IPS DF 4.7 (cell line): ENCODE measurements around the gene SYNGR3.
"Not testable (repeated sequence)": the region's sequence is repeated elsewhere in the genome, so short reads cannot be mapped to it uniquely, and the experiment has no call there.

Source experiments
- DNase-seq: peaks from one replicate; pipeline ENCODE4 v3.0.0-alpha.2; 2013; ENCODE audit warnings: low spot score; ENCODE audit errors: extremely low read depth

Gene SYNGR3

DNA sequence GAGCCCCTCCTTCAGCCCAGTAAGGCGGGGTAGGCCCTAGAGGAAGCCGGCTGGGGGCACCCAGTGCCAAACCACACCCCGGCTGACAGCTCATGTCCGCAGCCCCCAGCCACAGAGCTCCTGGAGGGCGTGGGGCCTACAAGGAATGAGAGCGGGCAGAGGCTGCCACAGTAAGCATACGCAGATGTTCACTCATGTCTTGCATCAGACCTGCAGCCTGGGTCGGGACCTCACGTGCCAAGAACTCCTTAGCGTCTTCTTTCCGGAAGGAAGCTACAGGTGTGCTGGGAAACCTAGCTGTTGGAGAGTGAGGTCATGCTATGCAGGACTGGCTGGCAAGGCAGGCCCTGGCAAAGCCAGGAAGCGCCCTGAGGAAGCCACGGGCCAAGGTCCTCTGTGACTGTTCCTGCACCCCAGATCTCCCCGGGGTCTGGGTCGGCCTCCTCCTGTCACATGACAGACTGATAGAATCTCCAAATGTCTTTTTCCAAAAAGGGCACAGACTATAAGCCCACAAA is 18.3 kb downstream of the SYNGR3 start:
- DNase-seq = no peak

GRCh38 chr16:2008631-2009163 is 18.9 kb downstream of the SYNGR3 start:
- DNase-seq = no peak

DNA sequence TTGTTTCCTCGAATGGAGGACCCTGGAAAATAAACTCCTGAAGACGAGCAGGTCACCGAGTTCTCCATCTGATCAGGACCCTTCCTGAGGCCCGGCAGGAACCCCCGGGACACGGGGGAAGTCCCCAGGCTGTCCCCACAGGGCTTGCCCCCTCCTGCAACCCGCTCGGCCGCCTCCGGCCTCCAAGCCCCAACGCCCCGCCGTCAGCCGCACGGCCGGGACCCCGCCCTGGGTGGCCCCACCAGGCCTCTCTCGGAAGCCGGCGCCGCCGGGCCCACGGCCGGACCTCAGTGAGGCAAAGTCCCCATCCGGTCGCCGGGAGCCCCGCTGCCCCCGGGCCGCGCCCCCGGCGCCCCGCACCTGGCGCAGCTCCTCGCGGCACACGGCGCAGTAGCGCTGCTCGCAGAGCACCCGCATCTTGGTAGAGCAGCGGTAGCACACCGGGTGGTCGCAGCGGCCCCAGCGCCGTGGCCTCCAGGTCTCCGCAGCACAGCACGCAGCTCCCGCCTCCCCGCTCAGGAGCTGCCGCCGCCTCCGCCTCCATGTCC is 19.5 kb downstream of the SYNGR3 start:
- no peak for DNase-seq

GRCh38 chr16:2009791-2010510 is 20.2 kb downstream of the SYNGR3 start, which contains the start of gene ZNF598:
ZNF598 (minus strand) TSS chr16:2009821.
- DNase-seq = no peak

- DNase-seq = not testable (repeated sequence)
These were observed 22.0 kb downstream of the SYNGR3 start for GRCh38 chr16:2011726-2012125.

GRCh38 chr16:2013527-2013926 is 23.8 kb downstream of the SYNGR3 start:
- DNase-seq = no peak

GRCh38 chr16:2015117-2015946 is 25.6 kb downstream of the SYNGR3 start:
- no peak for DNase-seq

- no peak for DNase-seq
These were observed 26.1 kb downstream of the SYNGR3 start for GRCh38 chr16:2015947-2016208.

GRCh38 chr16:2016407-2016922 is 26.7 kb downstream of the SYNGR3 start:
- no peak for DNase-seq

DNA sequence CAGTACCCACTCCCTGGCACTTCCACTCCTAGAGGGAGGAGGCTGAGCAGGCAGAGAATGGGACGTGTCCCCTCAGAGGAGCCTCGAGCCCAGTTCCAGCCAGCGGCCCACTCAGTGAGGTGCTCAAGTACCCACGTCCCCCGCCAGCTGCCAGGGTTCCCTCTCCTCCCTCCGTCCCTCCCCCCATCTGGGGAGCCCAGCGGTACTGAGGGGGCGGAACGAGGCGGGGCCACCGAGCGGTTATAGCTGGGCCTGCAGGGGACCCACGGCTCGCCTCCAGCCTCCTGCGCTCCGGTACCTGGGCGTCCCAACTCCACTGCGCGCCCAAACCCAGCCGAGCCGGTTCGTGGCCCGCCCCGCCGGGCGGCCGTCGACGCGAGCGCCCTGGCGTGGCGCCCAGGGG is 29.7 kb downstream of the SYNGR3 start, which contains the start of gene NPW:
Gene NPW, plus strand, starts transcription at position 268 of the 403 bp plus-strand sequence.
- DNase-seq = no peak

- no peak for DNase-seq
These were observed 30.4 kb downstream of the SYNGR3 start for GRCh38 chr16:2019921-2020831.

- DNase-seq = no peak
These were observed 32.9 kb downstream of the SYNGR3 start for GRCh38 chr16:2022723-2023091.

DNA sequence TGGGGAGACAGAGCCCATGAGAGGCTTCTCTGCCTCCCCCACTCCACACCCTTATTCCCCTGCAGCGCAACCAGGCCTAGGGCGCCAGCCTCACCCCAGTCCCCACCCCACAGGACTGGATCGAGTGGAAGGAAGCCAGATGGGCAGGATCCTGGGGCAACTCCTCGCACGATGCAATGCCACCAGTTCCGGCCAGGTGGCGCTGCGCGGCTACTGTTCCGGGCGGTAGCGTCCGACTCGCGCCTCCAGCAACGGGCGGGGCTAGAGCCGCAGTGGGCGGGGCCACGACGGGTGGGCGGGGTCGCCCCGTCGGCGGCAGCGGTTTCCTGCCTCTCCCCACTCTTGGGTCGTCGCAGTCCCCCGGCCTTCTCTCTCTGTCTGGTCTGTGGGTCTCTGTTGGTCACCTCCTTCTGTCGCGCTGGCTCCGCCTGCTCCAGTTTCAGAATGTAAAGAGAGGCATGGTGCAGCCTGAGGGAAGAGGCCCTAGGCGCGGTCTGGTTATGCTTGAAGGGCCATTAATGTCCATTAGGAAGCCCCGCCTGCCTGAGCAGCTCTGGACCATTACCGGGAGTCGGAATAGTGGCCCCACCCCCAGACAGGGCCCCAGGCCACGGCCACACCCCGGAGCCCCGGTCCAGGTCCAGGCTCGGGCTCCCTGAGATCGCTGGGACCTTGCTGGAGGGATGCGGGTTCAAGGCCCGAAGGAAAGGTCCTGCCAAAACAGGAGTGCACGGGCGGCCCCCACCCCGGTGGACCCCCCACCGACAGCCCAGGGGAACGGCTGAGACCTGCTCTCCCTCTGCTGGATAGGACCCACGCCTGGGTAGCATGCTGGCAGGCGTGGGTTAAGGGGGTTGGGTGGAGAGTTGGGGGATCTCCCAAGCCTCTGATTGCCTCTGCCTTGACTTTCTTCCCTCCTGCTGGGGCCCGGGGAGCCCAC is 33.6 kb downstream of the SYNGR3 start:
- DNase-seq = peak; percentile 83

- DNase-seq = no peak
These were observed 34.3 kb downstream of the SYNGR3 start for GRCh38 chr16:2024032-2024420.

GRCh38 chr16:2025251-2025650 is 35.5 kb downstream of the SYNGR3 start:
- no peak for DNase-seq

GRCh38 chr16:2025878-2026460 is 36.2 kb downstream of the SYNGR3 start:
- no peak for DNase-seq

GRCh38 chr16:2026461-2027023 is 36.8 kb downstream of the SYNGR3 start, which contains the start of gene NHERF2:
NHERF2 (plus strand) TSS chr16:2026902; CDS start chr16:2027006, 104 bp downstream.
- no peak for DNase-seq

- no peak for DNase-seq
These were observed 37.5 kb downstream of the SYNGR3 start for GRCh38 chr16:2027024-2028010.
